Measurements from ENCODE around the gene ABCD1. TPM values are rescaled to one million over a fixed set of nuclear protein-coding genes. Genes with fewer than 3 reads are reported as not detected.

ABCD1 gene
- total and polyA plus RNA-seq, 10 of the 15 experiments (the other 5 are each of a cell fraction or from before 2014, with no cell fraction given): 0.13 to 6.5 (median 1.4) TPM

GRCh38 chrX:153776120-153776599 lies 51.5 kb downstream of the ABCD1 start:
- in situ Hi-C loops (cut with MboI): no loop called here
- no TSS peak for BruUV-seq (replicated peaks)
- ChIA-PET RAD21 (ENCODE audit: unreplicated experiment) (no interaction called here), CTCF (no interaction called here), SMC1A (ENCODE audit: uncharacterized antibody, unreplicated experiment) (no interaction called here), POLR2A (no interaction called here)
- H3K9me3 ChIP-seq (replicated peaks; ENCODE audit: control insufficient read depth, insufficient read depth, low read length): no peaks in the 10 kb centered on the region; the same call in 2 of the 3 replicates
- no peaks in the 10 kb centered on the region for H3K79me2 ChIP-seq (ENCODE audit: control insufficient read depth, insufficient read depth, low read length)
- TF ChIP-seq SP1 (IDR thresholded peaks at IDR 0.05; ENCODE audit: low read depth, low read length) (no peak), TCF3 (IDR thresholded peaks at IDR 0.05; ENCODE audit: borderline replicate concordance, insufficient read depth, low read depth, low read length) (no peak), SKIL (IDR thresholded peaks at IDR 0.05; ENCODE audit: low read depth, poor library complexity, severe bottlenecking) (no peak), POLR2A (IDR thresholded peaks at IDR 0.05; ENCODE audit: low read depth, low read length) (no peak), RELB (IDR thresholded peaks at IDR 0.05; ENCODE audit: low read depth) (no peak), TARDBP (IDR thresholded peaks at IDR 0.05; ENCODE audit: borderline replicate concordance) (no peak), MEF2B (IDR thresholded peaks at IDR 0.05; ENCODE audit: partially characterized antibody, poor library complexity, severe bottlenecking) (no peak), KDM1A (IDR thresholded peaks at IDR 0.05; ENCODE audit: borderline replicate concordance) (no peak), RFX5 (IDR thresholded peaks at IDR 0.05; ENCODE audit: low read depth, low read length) (no peak), STAT1 (conservative IDR thresholded peaks at IDR 0.05) (no peak), MXI1 (IDR thresholded peaks at IDR 0.05; ENCODE audit: low read depth, low read length) (no peak)
- no peaks in the 10 kb centered on the region for H3K27me3 ChIP-seq (replicated peaks in 1 of 2; ENCODE audit: control insufficient read depth in 2 of 2, insufficient read depth in 2 of 2, low read length in 1 of 2)
- H4K20me1 ChIP-seq (ENCODE audit: control insufficient read depth, insufficient read depth): no peaks in the 10 kb centered on the region
- FAIRE-seq (no peak), ATAC-seq (no peak), DNase-seq (ENCODE audit: low read depth, low spot score) (no peak)
- no peak overlapping the region for H3K4me2 ChIP-seq (ENCODE audit: control insufficient read depth, insufficient read depth)
- H3K27ac ChIP-seq (ENCODE audit: control insufficient read depth, insufficient read depth): no peak overlapping the region
- H3K36me3 ChIP-seq (ENCODE audit: control insufficient read depth in 2 of 2, insufficient read depth in 2 of 2, low read length in 1 of 2): no peaks in the 10 kb centered on the region
- 46% methylated on average over 15 of the region's 20 CpGs for WGBS (ENCODE audit: insufficient coverage, insufficient replicate concordance, low lambda C conversion rate, missing lambda C conversion rate)
- no peaks in the 10 kb centered on the region for H3K4me1 ChIP-seq (ENCODE audit: control insufficient read depth, insufficient read depth, low read length)
- intact Hi-C loops (cut with micrococcal nuclease; ENCODE audit: unreplicated experiment): no loop called here
- no peak overlapping the region for H3K4me3 ChIP-seq
- H3K9ac ChIP-seq (ENCODE audit: control insufficient read depth, insufficient read depth, low read length): no peak overlapping the region
- no peak overlapping the region for H2AFZ ChIP-seq (ENCODE audit: control insufficient read depth, low read depth, low read length)
